Measurements from ENCODE around the gene PAPOLB. TPM values are rescaled to one million over a fixed set of nuclear protein-coding genes. Genes with fewer than 3 reads are reported as not detected.

Gene PAPOLB
- total RNA-seq, 1 experiment from 2014 or later: not detected

GRCh38 chr7:4889682-4890081, 27.9 kb upstream of the PAPOLB start:
- Histone ChIP-seq H3F3A (ENCODE audit: insufficient read depth, low read depth) (no peaks in the 10 kb centered on the region), H3K4me3 (no peak overlapping the region), H3K36me3 (ENCODE audit: low read depth) (no peaks in the 10 kb centered on the region), H3K9me2 (ENCODE audit: insufficient read depth) (no peaks in the 10 kb centered on the region), H3K4me1 (replicated peaks; ENCODE audit: insufficient read depth) (no peaks in the 10 kb centered on the region), H3K9me3 (ENCODE audit: insufficient read depth, low read depth) (no peaks in the 10 kb centered on the region), H4K20me1 (ENCODE audit: insufficient read depth) (no peaks in the 10 kb centered on the region), H3K79me2 (ENCODE audit: low read depth) (no peaks in the 10 kb centered on the region), H3K27ac (no peak overlapping the region), H2AFZ (no peak overlapping the region), H3K27me3 (ENCODE audit: insufficient read depth, low read depth) (peaks cover 75% of the 10 kb centered on the region), H3K4me2 (no peak overlapping the region)
- intact Hi-C loops (cut with micrococcal nuclease; ENCODE audit: unreplicated experiment): no loop called here
- CTCF ChIA-PET: no interaction called here
- no peak for DNase-seq
- BruUV-seq (replicated peaks): no TSS peak
- POLR2A ChIA-PET (ENCODE audit: unreplicated experiment): no interaction called here
- TF ChIP-seq EZH2 (IDR thresholded peaks at IDR 0.05; ENCODE audit: low read depth): no peak
- TF ChIP-seq, protein P1, sequence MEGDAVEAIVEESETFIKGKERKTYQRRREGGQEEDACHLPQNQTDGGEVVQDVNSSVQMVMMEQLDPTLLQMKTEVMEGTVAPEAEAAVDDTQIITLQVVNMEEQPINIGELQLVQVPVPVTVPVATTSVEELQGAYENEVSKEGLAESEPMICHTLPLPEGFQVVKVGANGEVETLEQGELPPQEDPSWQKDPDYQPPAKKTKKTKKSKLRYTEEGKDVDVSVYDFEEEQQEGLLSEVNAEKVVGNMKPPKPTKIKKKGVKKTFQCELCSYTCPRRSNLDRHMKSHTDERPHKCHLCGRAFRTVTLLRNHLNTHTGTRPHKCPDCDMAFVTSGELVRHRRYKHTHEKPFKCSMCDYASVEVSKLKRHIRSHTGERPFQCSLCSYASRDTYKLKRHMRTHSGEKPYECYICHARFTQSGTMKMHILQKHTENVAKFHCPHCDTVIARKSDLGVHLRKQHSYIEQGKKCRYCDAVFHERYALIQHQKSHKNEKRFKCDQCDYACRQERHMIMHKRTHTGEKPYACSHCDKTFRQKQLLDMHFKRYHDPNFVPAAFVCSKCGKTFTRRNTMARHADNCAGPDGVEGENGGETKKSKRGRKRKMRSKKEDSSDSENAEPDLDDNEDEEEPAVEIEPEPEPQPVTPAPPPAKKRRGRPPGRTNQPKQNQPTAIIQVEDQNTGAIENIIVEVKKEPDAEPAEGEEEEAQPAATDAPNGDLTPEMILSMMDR (conservative IDR thresholded peaks at IDR 0.05): no peak

DNA sequence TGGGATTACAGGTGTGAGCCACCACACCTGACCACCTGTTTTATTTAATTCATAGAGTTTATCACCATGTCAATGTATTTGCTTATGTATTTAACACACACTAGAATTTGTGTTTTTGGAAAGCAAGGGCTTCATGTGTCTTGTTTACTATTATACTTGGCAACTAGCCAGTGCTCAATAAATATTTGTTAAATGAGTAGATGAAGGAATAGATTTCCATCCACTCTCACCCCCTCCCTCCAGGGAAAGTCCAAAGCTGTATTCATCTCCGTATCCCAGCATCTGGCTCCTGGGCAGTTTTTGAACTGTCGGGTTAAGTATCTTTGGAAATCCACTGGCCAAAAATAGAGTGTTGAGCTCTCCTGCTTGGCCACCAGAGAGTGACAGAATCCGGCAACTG, 26.3 kb upstream of the PAPOLB start:
- intact Hi-C loops (cut with micrococcal nuclease; ENCODE audit: unreplicated experiment): no loop called here
- Histone ChIP-seq H3K4me3 (no peak overlapping the region), H3K9me3 (ENCODE audit: insufficient read depth, low read depth) (no peaks in the 10 kb centered on the region), H3K79me2 (ENCODE audit: low read depth) (no peaks in the 10 kb centered on the region), H3K9me2 (ENCODE audit: insufficient read depth) (no peaks in the 10 kb centered on the region), H2AFZ (no peak overlapping the region), H3K4me1 (replicated peaks; ENCODE audit: insufficient read depth) (no peaks in the 10 kb centered on the region), H3F3A (ENCODE audit: insufficient read depth, low read depth) (no peaks in the 10 kb centered on the region), H4K20me1 (ENCODE audit: insufficient read depth) (no peaks in the 10 kb centered on the region), H3K36me3 (ENCODE audit: low read depth) (no peaks in the 10 kb centered on the region), H3K27ac (no peak overlapping the region), H3K4me2 (no peak overlapping the region), H3K27me3 (ENCODE audit: insufficient read depth, low read depth) (peaks cover 69% of the 10 kb centered on the region)
- ChIA-PET CTCF (no interaction called here), POLR2A (ENCODE audit: unreplicated experiment) (no interaction called here)
- DNase-seq: no peak
- BruUV-seq (replicated peaks): no TSS peak
- TF ChIP-seq, protein P1 (conservative IDR thresholded peaks at IDR 0.05): no peak
- no peak for TF ChIP-seq EZH2 (IDR thresholded peaks at IDR 0.05; ENCODE audit: low read depth)

DNA sequence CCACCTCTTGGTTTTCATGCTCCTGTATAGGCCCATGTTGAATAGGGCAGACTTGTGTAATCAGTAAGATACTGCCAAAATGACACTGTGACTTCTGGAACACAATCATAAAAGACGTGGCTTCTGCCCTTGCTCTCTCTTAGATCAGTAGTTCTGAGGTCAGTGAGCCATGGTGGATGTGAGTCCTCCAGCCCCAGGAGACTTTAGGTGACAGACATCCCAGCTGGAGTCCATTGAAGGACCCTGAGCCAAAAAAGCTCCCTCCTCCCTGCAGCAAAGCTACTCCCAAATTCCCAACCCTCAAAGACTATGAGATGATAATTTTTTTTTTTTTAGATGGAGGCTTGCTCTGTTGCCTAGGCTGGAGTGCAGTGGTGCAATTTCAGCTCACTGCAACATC, 24.8 kb upstream of the PAPOLB start:
- H3F3A ChIP-seq (ENCODE audit: insufficient read depth, low read depth): 0 out of 2 replicates have a peak, but pooled peaks cover 4% of the 10 kb centered on the region
- no peaks in the 10 kb centered on the region for H3K36me3 ChIP-seq (ENCODE audit: low read depth)
- no peaks in the 10 kb centered on the region for H3K79me2 ChIP-seq (ENCODE audit: low read depth)
- no TSS peak for BruUV-seq (replicated peaks)
- H3K4me3 ChIP-seq: no peak overlapping the region
- ChIA-PET CTCF (no interaction called here), POLR2A (ENCODE audit: unreplicated experiment) (no interaction called here)
- intact Hi-C loops (cut with micrococcal nuclease; ENCODE audit: unreplicated experiment): no loop called here
- no peak overlapping the region for H2AFZ ChIP-seq
- TF ChIP-seq EZH2 (IDR thresholded peaks at IDR 0.05; ENCODE audit: low read depth): no peak
- TF ChIP-seq, protein P1 (conservative IDR thresholded peaks at IDR 0.05): no peak
- no peak overlapping the region for H3K4me2 ChIP-seq
- H3K4me1 ChIP-seq (replicated peaks; ENCODE audit: insufficient read depth): no peaks in the 10 kb centered on the region
- DNase-seq: no peak
- H3K27ac ChIP-seq: no peak overlapping the region
- no peaks in the 10 kb centered on the region for H3K9me2 ChIP-seq (ENCODE audit: insufficient read depth)
- no peaks in the 10 kb centered on the region for H4K20me1 ChIP-seq (ENCODE audit: insufficient read depth)
- no peaks in the 10 kb centered on the region for H3K9me3 ChIP-seq (ENCODE audit: insufficient read depth, low read depth)
- peaks cover 58% of the 10 kb centered on the region for H3K27me3 ChIP-seq (ENCODE audit: insufficient read depth, low read depth)

Measured in PC-9 (cell line).